Measurements from ENCODE around the gene BLVRA. TPM values are rescaled to one million over a fixed set of nuclear protein-coding genes. Genes with fewer than 3 reads are reported as not detected.

Gene BLVRA
- total RNA-seq, 5 donors from 2014 or later (not counting 1 experiment from before 2014, with no cell fraction given), result 14.1 to 21.3 (median 17.3) TPM

DNA sequence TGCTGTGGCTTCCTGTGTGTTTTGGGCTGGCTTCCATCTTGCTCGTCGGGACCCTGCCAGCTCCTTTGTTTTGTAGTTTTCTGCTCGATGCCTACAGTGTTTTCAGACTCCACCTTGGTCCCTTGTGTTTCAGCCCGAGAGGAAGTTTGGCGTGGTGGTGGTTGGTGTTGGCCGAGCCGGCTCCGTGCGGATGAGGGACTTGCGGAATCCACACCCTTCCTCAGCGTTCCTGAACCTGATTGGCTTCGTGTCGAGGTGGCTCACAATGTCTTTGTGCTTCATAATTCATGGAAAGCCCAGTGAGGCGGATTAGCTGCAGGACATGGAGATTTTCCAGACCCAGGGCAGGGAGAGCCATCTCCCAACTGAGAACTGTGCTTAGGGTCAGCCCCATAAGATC, 29.3 kb downstream of the BLVRA start:
- no peak for ATAC-seq (replicated peaks in 1 of 4)
- H3K4me1 Mint-ChIP-seq, result peaks cover 0 to 24% (median 4%) of the 10 kb centered on the region in 3 donors
- no peaks in the 10 kb centered on the region for H3K9me3 Mint-ChIP-seq
- 96% methylated on average over 13 of the region's 14 CpGs for WGBS (ENCODE audit: insufficient coverage)
- no peak for DNase-seq
- H3K27me3 ChIP-seq (replicated peaks in 1 of 2; ENCODE audit: control insufficient read depth in 2 of 2, extremely low read depth in 1 of 2, insufficient read depth in 2 of 2, low read length in 1 of 2), result no peaks in the 10 kb centered on the region
- no peaks in the 10 kb centered on the region for H3K9me3 ChIP-seq
- H3K27ac ChIP-seq (ENCODE audit: low read length), result no peak overlapping the region
- H3K4me1 ChIP-seq (ENCODE audit: control insufficient read depth in 1 of 2, extremely low read depth in 1 of 2, insufficient read depth in 2 of 2, low read length in 2 of 2), result peaks cover 0 to 3% of the 10 kb centered on the region in 2 experiments
- H3K36me3 ChIP-seq (ENCODE audit: control insufficient read depth in 2 of 2, extremely low read depth in 1 of 2, insufficient read depth in 1 of 2, low read length in 1 of 2), result peaks cover 0 to 41% of the 10 kb centered on the region in 2 donors
- POLR2A ChIA-PET, result no interaction called here
- H3K36me3 Mint-ChIP-seq, result peaks cover 40% of the 10 kb centered on the region
- H3K4me3 ChIP-seq (ENCODE audit: control insufficient read depth in 1 of 2, extremely low read depth in 1 of 2, low read length in 1 of 2), result no peak overlapping the region
- CTCF ChIA-PET, result no interaction called here
- peak overlapping the region in 1 of 2 donors; percentile 22 for H3K27ac Mint-ChIP-seq
- H3K27me3 Mint-ChIP-seq, result no peaks in the 10 kb centered on the region
- no peak overlapping the region for H3K4me3 Mint-ChIP-seq

DNA sequence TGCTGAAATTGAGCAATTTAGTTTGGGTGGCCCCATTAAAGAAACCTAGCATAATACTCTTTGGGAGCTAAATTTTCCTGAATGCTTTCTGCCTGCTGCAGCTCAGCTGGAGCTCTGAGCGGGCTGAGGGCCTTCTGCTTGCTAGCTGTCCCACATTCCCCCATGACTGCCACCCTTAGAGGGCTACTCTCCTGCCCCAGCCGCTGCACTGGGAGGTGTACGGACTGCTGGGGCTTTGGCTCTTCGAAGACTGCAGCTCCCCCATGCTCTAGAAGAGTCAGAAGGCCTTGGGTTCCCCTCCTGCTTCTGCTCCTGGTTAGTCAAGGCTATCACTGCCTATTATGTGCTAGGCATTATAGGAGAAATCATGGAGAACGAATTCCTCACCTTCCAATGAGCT, 31.5 kb downstream of the BLVRA start:
- H3K9me3 ChIP-seq, result no peaks in the 10 kb centered on the region
- no peak overlapping the region for H3K4me3 ChIP-seq (ENCODE audit: control insufficient read depth in 1 of 2, extremely low read depth in 1 of 2, low read length in 1 of 2)
- H3K27me3 ChIP-seq (replicated peaks in 1 of 2; ENCODE audit: control insufficient read depth in 2 of 2, extremely low read depth in 1 of 2, insufficient read depth in 2 of 2, low read length in 1 of 2), result no peaks in the 10 kb centered on the region
- H3K27ac Mint-ChIP-seq, result no peak overlapping the region
- H3K4me1 Mint-ChIP-seq, result peaks cover 0 to 13% (median 2%) of the 10 kb centered on the region in 3 donors
- no peaks in the 10 kb centered on the region for H3K27me3 Mint-ChIP-seq
- no peak for DNase-seq
- H3K36me3 Mint-ChIP-seq, result peaks cover 42% of the 10 kb centered on the region
- no peak overlapping the region for H3K27ac ChIP-seq (ENCODE audit: low read length)
- ATAC-seq (replicated peaks in 1 of 4), result no peak
- 100% methylated on average over 2 of the region's 5 CpGs for WGBS (ENCODE audit: insufficient coverage)
- peaks cover 0 to 44% of the 10 kb centered on the region in 2 donors for H3K36me3 ChIP-seq (ENCODE audit: control insufficient read depth in 2 of 2, extremely low read depth in 1 of 2, insufficient read depth in 1 of 2, low read length in 1 of 2)
- H3K4me3 Mint-ChIP-seq, result no peak overlapping the region
- CTCF ChIA-PET, result no interaction called here
- H3K9me3 Mint-ChIP-seq, result no peaks in the 10 kb centered on the region
- POLR2A ChIA-PET, result no interaction called here
- no peaks in the 10 kb centered on the region for H3K4me1 ChIP-seq (ENCODE audit: control insufficient read depth in 1 of 2, extremely low read depth in 1 of 2, insufficient read depth in 2 of 2, low read length in 2 of 2)

DNA sequence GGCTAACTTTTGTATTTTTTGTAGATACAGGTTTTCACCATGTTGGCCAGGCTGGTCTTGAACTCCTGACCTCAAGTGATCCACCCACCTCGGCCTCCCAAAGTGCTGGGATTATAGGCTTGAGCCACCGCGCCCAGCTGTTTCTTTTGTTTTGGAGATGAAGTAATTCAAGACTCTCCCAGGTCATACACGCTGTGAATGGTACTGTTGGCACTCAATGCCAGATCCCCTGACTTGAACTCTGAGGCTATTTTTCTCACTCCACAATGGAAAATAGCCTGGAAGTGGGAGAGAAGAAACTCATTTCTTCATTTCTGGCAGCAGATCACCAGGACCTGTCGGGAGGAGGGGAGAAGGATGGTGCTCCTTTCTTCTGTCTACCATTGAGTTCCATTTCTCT, 32.4 kb downstream of the BLVRA start:
- Histone ChIP-seq H3K36me3 (ENCODE audit: control insufficient read depth in 2 of 2, extremely low read depth in 1 of 2, insufficient read depth in 1 of 2, low read length in 1 of 2) (peaks cover 0 to 44% of the 10 kb centered on the region in 2 donors), H3K4me3 (ENCODE audit: control insufficient read depth in 1 of 2, extremely low read depth in 1 of 2, low read length in 1 of 2) (no peak overlapping the region), H3K4me1 (ENCODE audit: control insufficient read depth in 1 of 2, extremely low read depth in 1 of 2, insufficient read depth in 2 of 2, low read length in 2 of 2) (no peaks in the 10 kb centered on the region), H3K9me3 (no peaks in the 10 kb centered on the region), H3K27ac (ENCODE audit: low read length) (no peak overlapping the region), H3K27me3 (replicated peaks in 1 of 2; ENCODE audit: control insufficient read depth in 2 of 2, extremely low read depth in 1 of 2, insufficient read depth in 2 of 2, low read length in 1 of 2) (no peaks in the 10 kb centered on the region)
- DNase-seq (no peak), ATAC-seq (replicated peaks in 1 of 4) (no peak)
- Mint-ChIP-seq H3K4me1 (peaks cover 0 to 10% (median 2%) of the 10 kb centered on the region in 3 donors), H3K27ac (no peak overlapping the region), H3K36me3 (peaks cover 42% of the 10 kb centered on the region), H3K4me3 (no peak overlapping the region), H3K9me3 (no peaks in the 10 kb centered on the region), H3K27me3 (no peaks in the 10 kb centered on the region)
- no CpG with 5 or more reads among the region's 5 CpGs for WGBS (ENCODE audit: insufficient coverage)
- CTCF ChIA-PET, result interaction anchor here in 1 of 2 donors (0.6 kb wide), 1 partner anchor 174 kb away, joined by 3 read pairs; no protein-coding TSS in a partner anchor
- POLR2A ChIA-PET, result no interaction called here

DNA sequence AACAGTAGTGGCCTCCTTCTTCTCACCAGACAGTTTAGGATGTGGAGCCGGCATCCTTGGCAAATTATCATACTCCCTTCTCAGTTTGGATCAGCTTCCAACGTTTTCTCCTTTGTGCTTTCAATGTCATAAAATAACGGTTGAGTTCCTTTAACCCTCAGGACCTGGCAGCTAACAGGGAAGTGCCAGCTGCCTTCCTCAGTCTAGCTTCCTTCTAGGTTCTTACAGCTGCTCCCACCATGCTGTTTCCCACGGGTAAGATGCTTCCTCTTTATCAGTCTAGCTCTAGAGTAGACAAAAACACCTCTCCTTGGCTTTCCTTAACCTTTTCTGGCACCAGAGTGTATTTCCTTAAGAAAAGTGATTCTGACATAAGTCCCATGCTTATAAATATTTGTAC, 33.2 kb downstream of the BLVRA start:
- H3K27ac ChIP-seq (ENCODE audit: low read length), result no peak overlapping the region
- H3K4me3 ChIP-seq (ENCODE audit: control insufficient read depth in 1 of 2, extremely low read depth in 1 of 2, low read length in 1 of 2), result no peak overlapping the region
- ChIA-PET CTCF (no interaction called here), POLR2A (no interaction called here)
- DNase-seq (peak in 1 of 35 experiments; percentile 5), ATAC-seq (replicated peaks in 1 of 4) (no peak)
- WGBS (ENCODE audit: insufficient coverage), result 31% methylated on average over 2 of the region's 4 CpGs
- no peaks in the 10 kb centered on the region for H3K9me3 Mint-ChIP-seq
- H3K27ac Mint-ChIP-seq, result no peak overlapping the region
- H3K27me3 Mint-ChIP-seq, result no peaks in the 10 kb centered on the region
- no peak overlapping the region for H3K4me3 Mint-ChIP-seq
- H3K36me3 Mint-ChIP-seq, result peaks cover 41% of the 10 kb centered on the region
- H3K4me1 Mint-ChIP-seq, result peaks cover 0 to 4% (median 2%) of the 10 kb centered on the region in 3 donors
- no peaks in the 10 kb centered on the region for H3K4me1 ChIP-seq (ENCODE audit: control insufficient read depth in 1 of 2, extremely low read depth in 1 of 2, insufficient read depth in 2 of 2, low read length in 2 of 2)
- peaks cover 0 to 44% of the 10 kb centered on the region in 2 donors for H3K36me3 ChIP-seq (ENCODE audit: control insufficient read depth in 2 of 2, extremely low read depth in 1 of 2, insufficient read depth in 1 of 2, low read length in 1 of 2)
- H3K9me3 ChIP-seq, result no peaks in the 10 kb centered on the region
- no peaks in the 10 kb centered on the region for H3K27me3 ChIP-seq (replicated peaks in 1 of 2; ENCODE audit: control insufficient read depth in 2 of 2, extremely low read depth in 1 of 2, insufficient read depth in 2 of 2, low read length in 1 of 2)

DNA sequence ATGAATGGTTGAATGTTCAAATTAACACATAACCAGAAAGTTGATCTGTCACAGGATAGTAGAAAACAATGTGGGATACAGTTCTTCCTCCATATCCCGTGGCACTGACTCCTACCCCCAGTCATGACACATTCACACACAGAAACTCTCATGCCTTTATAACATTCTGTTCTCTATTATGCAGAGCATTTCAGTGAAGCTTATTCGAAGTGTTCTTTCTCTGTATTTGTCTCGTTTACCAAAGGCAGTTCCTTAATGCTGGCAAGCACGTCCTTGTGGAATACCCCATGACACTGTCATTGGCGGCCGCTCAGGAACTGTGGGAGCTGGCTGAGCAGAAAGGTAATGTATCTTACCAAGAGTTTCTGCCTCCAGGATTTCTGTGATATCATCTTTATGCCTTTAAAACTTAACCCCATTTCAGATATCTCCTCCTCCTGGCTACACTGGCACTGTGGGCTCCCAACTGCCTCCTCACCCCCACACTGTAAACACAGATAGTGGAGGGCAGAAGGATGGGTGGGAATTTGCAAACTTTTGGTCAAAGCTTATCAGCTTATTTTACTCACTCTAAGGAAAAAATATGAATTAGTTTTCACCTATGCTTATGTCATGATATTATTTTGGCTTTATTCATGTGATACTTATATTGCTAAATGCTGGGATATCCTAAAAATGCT, 34.1 kb downstream of the BLVRA start:
- CTCF ChIA-PET, result interaction anchor here in 1 of 2 donors (0.5 to 0.6 kb wide), 2 partner anchors 357 to 603 kb away, joined by 4 to 5 read pairs; no protein-coding TSS in a partner anchor

DNA sequence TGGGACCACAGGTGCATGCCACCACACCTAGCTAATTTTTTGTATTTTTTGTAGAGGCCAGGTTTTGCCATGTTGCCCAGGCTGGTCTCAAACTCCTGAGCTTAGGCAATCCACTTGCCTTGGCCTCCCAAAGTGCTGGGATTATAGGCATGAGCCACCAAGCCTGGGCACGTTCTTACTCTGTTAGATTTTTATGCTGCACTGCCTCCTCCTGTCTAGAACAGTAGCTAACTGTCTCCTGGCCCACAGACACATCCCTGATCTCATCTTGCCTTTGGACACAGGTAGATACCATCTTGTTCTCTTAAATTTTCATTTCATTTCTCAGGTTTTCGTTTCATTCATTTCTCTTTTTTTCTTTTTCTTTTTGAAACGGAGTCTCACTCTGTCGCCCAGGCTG, 41.1 kb downstream of the BLVRA start:
- POLR2A ChIA-PET, result no interaction called here
- WGBS (ENCODE audit: insufficient coverage), result 89% methylated on average over 2 of the region's 4 CpGs
- H3K36me3 ChIP-seq (ENCODE audit: control insufficient read depth in 2 of 2, extremely low read depth in 1 of 2, insufficient read depth in 1 of 2, low read length in 1 of 2), result peaks cover 0 to 10% of the 10 kb centered on the region in 2 donors
- no peaks in the 10 kb centered on the region for H3K27me3 ChIP-seq (replicated peaks in 1 of 2; ENCODE audit: control insufficient read depth in 2 of 2, extremely low read depth in 1 of 2, insufficient read depth in 2 of 2, low read length in 1 of 2)
- Mint-ChIP-seq H3K9me3 (no peaks in the 10 kb centered on the region), H3K36me3 (peaks cover 34% of the 10 kb centered on the region), H3K4me1 (no peaks in the 10 kb centered on the region), H3K4me3 (no peak overlapping the region), H3K27ac (no peak overlapping the region), H3K27me3 (no peaks in the 10 kb centered on the region)
- CTCF ChIA-PET, result interaction anchor here (0.9 to 2.9 kb wide), 3 partner anchors 99 to 219 kb away, joined by 3 to 10 read pairs (median 4); partner anchors contain the start of gene STK17A (in 1 of the 2)
- no peaks in the 10 kb centered on the region for H3K4me1 ChIP-seq (ENCODE audit: control insufficient read depth in 1 of 2, extremely low read depth in 1 of 2, insufficient read depth in 2 of 2, low read length in 2 of 2)
- H3K27ac ChIP-seq (ENCODE audit: low read length), result no peak overlapping the region
- peak in 1 of 4 experiments; percentile 43 for ATAC-seq (replicated peaks in 1 of 4)
- H3K9me3 ChIP-seq, result no peaks in the 10 kb centered on the region
- DNase-seq, result no peak
- H3K4me3 ChIP-seq (ENCODE audit: control insufficient read depth in 1 of 2, extremely low read depth in 1 of 2, low read length in 1 of 2), result no peak overlapping the region

More for the DNA sequence above, 34.1 kb downstream of the BLVRA start:
- Histone ChIP-seq H3K27ac (ENCODE audit: low read length) (no peak overlapping the region), H3K36me3 (ENCODE audit: control insufficient read depth in 2 of 2, extremely low read depth in 1 of 2, insufficient read depth in 1 of 2, low read length in 1 of 2) (peaks cover 0 to 44% of the 10 kb centered on the region in 2 donors), H3K4me1 (ENCODE audit: control insufficient read depth in 1 of 2, extremely low read depth in 1 of 2, insufficient read depth in 2 of 2, low read length in 2 of 2) (no peaks in the 10 kb centered on the region), H3K27me3 (replicated peaks in 1 of 2; ENCODE audit: control insufficient read depth in 2 of 2, extremely low read depth in 1 of 2, insufficient read depth in 2 of 2, low read length in 1 of 2) (no peaks in the 10 kb centered on the region), H3K4me3 (ENCODE audit: control insufficient read depth in 1 of 2, extremely low read depth in 1 of 2, low read length in 1 of 2) (no peak overlapping the region), H3K9me3 (no peaks in the 10 kb centered on the region)
- DNase-seq (no peak), ATAC-seq (replicated peaks in 1 of 4) (no peak)
- POLR2A ChIA-PET, result no interaction called here
- no peak overlapping the region for H3K4me3 Mint-ChIP-seq
- H3K27me3 Mint-ChIP-seq, result no peaks in the 10 kb centered on the region
- H3K27ac Mint-ChIP-seq, result no peak overlapping the region
- H3K4me1 Mint-ChIP-seq, result peaks cover 0 to 4% (median 2%) of the 10 kb centered on the region in 3 donors
- 100% methylated on average over 2 of the region's 6 CpGs for WGBS (ENCODE audit: insufficient coverage)
- peaks cover 46% of the 10 kb centered on the region for H3K36me3 Mint-ChIP-seq
- H3K9me3 Mint-ChIP-seq, result no peaks in the 10 kb centered on the region

All from T-cell (primary cell).